Measurements from ENCODE around the gene TRIM62.

DNA sequence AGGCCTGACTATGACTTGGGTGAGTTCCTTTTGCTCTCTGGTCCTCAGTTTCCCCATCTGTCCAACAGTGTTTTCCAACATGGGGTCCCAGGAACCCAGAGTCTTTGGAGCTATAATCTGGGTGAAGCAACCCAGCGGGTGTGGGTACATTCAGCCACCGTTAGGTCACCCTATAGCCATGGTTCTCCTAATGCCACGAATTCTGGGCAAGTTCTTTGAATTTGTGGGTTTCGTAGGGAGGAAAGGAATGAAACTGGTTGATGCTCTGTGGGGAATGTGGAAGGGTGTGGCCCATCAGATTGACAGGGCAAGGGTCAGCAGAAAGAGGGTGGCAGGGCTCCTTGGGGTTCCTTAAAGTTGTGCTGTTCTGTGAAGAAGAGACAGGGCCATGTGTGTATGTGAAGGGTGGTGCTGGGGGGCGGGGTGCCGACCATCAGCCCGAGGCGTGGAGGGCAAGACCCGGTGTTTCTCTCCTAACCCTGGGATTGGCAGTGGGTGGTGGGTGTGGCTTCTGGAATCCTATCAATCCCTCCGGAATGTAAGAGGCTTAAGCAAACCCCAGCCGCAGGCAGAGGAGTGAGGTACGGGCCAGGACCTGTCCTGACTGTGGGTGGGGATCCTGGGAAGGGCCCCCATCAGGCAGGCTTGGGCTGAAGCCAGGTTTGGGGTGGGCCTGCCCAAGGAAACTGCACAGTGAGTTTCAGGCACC, 39.0 kb upstream of the TRIM62 start:
- TF ChIP-seq EZH2phosphoT487 (IDR thresholded peaks at IDR 0.05; ENCODE audit: borderline replicate concordance, low read depth, low read length) = no peak
- TF ChIP-seq, protein P1, sequence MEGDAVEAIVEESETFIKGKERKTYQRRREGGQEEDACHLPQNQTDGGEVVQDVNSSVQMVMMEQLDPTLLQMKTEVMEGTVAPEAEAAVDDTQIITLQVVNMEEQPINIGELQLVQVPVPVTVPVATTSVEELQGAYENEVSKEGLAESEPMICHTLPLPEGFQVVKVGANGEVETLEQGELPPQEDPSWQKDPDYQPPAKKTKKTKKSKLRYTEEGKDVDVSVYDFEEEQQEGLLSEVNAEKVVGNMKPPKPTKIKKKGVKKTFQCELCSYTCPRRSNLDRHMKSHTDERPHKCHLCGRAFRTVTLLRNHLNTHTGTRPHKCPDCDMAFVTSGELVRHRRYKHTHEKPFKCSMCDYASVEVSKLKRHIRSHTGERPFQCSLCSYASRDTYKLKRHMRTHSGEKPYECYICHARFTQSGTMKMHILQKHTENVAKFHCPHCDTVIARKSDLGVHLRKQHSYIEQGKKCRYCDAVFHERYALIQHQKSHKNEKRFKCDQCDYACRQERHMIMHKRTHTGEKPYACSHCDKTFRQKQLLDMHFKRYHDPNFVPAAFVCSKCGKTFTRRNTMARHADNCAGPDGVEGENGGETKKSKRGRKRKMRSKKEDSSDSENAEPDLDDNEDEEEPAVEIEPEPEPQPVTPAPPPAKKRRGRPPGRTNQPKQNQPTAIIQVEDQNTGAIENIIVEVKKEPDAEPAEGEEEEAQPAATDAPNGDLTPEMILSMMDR (conservative IDR thresholded peaks at IDR 0.05; ENCODE audit: low read length) = no peak
